ENCODE results near the gene KCNAB2. TPM values are rescaled to one million over a fixed set of nuclear protein-coding genes. Genes with fewer than 3 reads are reported as not detected.

The KCNAB2 gene
- polyA plus RNA-seq, 1 of the 3 experiments (the other 2 are of a cell fraction): 7.6 TPM

DNA sequence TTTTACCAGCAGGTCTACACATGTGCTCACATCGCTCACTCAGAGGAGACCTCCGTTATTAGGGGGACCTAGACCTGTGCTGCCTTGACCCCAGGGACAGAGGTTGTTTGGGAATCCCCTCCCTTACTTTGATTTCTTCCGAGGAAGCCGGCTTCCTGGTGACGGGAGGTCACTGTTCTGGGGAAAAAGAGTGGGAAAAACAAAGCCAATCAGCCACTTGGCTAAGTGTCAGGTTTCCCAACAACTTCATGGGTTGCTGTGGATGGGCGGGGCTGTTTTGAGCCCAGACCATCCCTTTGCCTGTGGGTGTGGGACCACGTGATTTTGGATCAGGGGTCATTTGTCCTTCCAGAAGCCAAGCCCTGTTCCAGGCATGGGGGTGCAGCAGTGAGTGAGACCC is 7.1 kb upstream of the KCNAB2 start (continued):
- TF ChIP-seq, protein P1, sequence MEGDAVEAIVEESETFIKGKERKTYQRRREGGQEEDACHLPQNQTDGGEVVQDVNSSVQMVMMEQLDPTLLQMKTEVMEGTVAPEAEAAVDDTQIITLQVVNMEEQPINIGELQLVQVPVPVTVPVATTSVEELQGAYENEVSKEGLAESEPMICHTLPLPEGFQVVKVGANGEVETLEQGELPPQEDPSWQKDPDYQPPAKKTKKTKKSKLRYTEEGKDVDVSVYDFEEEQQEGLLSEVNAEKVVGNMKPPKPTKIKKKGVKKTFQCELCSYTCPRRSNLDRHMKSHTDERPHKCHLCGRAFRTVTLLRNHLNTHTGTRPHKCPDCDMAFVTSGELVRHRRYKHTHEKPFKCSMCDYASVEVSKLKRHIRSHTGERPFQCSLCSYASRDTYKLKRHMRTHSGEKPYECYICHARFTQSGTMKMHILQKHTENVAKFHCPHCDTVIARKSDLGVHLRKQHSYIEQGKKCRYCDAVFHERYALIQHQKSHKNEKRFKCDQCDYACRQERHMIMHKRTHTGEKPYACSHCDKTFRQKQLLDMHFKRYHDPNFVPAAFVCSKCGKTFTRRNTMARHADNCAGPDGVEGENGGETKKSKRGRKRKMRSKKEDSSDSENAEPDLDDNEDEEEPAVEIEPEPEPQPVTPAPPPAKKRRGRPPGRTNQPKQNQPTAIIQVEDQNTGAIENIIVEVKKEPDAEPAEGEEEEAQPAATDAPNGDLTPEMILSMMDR (IDR thresholded peaks at IDR 0.05): no peak
- TF ChIP-seq, protein P2, sequence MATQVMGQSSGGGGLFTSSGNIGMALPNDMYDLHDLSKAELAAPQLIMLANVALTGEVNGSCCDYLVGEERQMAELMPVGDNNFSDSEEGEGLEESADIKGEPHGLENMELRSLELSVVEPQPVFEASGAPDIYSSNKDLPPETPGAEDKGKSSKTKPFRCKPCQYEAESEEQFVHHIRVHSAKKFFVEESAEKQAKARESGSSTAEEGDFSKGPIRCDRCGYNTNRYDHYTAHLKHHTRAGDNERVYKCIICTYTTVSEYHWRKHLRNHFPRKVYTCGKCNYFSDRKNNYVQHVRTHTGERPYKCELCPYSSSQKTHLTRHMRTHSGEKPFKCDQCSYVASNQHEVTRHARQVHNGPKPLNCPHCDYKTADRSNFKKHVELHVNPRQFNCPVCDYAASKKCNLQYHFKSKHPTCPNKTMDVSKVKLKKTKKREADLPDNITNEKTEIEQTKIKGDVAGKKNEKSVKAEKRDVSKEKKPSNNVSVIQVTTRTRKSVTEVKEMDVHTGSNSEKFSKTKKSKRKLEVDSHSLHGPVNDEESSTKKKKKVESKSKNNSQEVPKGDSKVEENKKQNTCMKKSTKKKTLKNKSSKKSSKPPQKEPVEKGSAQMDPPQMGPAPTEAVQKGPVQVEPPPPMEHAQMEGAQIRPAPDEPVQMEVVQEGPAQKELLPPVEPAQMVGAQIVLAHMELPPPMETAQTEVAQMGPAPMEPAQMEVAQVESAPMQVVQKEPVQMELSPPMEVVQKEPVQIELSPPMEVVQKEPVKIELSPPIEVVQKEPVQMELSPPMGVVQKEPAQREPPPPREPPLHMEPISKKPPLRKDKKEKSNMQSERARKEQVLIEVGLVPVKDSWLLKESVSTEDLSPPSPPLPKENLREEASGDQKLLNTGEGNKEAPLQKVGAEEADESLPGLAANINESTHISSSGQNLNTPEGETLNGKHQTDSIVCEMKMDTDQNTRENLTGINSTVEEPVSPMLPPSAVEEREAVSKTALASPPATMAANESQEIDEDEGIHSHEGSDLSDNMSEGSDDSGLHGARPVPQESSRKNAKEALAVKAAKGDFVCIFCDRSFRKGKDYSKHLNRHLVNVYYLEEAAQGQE (IDR thresholded peaks at IDR 0.05; ENCODE audit: low read depth, low read length): no peak

DNA sequence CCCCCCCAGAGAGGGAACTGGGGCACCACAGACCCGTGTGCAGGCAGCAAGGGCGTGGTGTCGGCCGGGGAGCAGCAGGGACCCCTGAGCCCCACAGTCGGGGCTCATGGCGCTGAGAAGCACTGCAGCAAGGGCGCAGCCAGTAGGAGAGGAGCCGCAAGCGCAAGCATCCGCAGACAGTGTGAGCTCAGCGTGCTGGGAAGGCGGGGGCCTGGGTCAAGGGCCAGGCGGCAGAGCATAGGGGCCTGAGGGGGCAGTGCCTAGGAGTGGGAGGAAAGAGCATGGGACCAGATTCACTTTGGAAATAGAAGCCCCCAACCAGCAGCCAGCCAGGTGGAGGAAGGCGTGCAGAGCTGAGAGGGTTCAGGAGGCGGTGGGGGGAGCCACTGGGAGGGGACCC is 6.7 kb upstream of the KCNAB2 start:
- TF ChIP-seq TAF1 (IDR thresholded peaks at IDR 0.05; ENCODE audit: borderline replicate concordance, low read depth, low read length): no peak
- TF ChIP-seq NRF1 (IDR thresholded peaks at IDR 0.05; ENCODE audit: low read depth, low read length): no peak
- no peak for TF ChIP-seq RAD21 (IDR thresholded peaks at IDR 0.05; ENCODE audit: low read length)
- TF ChIP-seq MXI1 (IDR thresholded peaks at IDR 0.05; ENCODE audit: low read depth, low read length): no peak
- TF ChIP-seq, protein P3, sequence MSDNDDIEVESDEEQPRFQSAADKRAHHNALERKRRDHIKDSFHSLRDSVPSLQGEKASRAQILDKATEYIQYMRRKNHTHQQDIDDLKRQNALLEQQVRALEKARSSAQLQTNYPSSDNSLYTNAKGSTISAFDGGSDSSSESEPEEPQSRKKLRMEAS (IDR thresholded peaks at IDR 0.05; ENCODE audit: low read depth): no peak
- TF ChIP-seq USF2 (IDR thresholded peaks at IDR 0.05; ENCODE audit: borderline replicate concordance, low read depth, low read length): no peak
- TF ChIP-seq SIN3A (IDR thresholded peaks at IDR 0.05; ENCODE audit: borderline replicate concordance, low read depth, low read length): no peak
- H3K9ac ChIP-seq: no peak overlapping the region
- H3K79me2 ChIP-seq (ENCODE audit: insufficient read depth): no peaks in the 10 kb centered on the region
- no peak overlapping the region for H2AFZ ChIP-seq (ENCODE audit: low read depth)
- H3K4me2 ChIP-seq: no peak overlapping the region
- ChIA-PET POLR2A (no interaction called here), CTCF (interaction anchor here (1.0 kb wide), 1 partner anchor 70 kb away, joined by 3 read pairs; no protein-coding TSS in a partner anchor)
- H3K4me3 ChIP-seq (ENCODE audit: low read depth in 2 of 2, low read length in 1 of 2): no peak overlapping the region
- DNase-seq: no peak
- H3F3A ChIP-seq (replicated peaks; ENCODE audit: insufficient read depth): no peaks in the 10 kb centered on the region
- peaks cover 5 to 26% of the 10 kb centered on the region in 2 experiments; a peak in 1 of 4 replicates for H3K4me1 ChIP-seq (ENCODE audit: control insufficient read depth in 1 of 2, insufficient read depth in 2 of 2, low read depth in 1 of 2, low read length in 1 of 2)
- no peaks in the 10 kb centered on the region for H4K20me1 ChIP-seq (ENCODE audit: insufficient read depth)
- no peaks in the 10 kb centered on the region for H3K9me3 ChIP-seq
- H3K36me3 ChIP-seq (replicated peaks in 1 of 2; ENCODE audit: control insufficient read depth in 1 of 2, insufficient read depth in 2 of 2, low read length in 1 of 2): no peaks in the 10 kb centered on the region
- WGBS (ENCODE audit: low lambda C conversion rate): 76% methylated on average over 15 of the region's 15 CpGs
- H3K27ac ChIP-seq (ENCODE audit: low read depth in 2 of 2, low read length in 1 of 2): no peak overlapping the region
- H3K9me2 ChIP-seq: no peaks in the 10 kb centered on the region
- no peaks in the 10 kb centered on the region for H3K27me3 ChIP-seq (ENCODE audit: insufficient read depth)
